H7 (cell line): ENCODE data around the gene RAB38. TPM values are rescaled to one million over a fixed set of nuclear protein-coding genes. Genes with fewer than 3 reads are reported as not detected.

Experiments
- DNase-seq: peaks from one replicate; pipeline ENCODE4 v3.0.0; 2012
- H3K27me3 ChIP-seq: 2 replicates; pipeline ENCODE4 v1.6.0; 2011; ENCODE audit warnings: mild to moderate bottlenecking, low read length; ENCODE audit not compliant: control insufficient read depth, insufficient read depth
- H3K36me3 ChIP-seq: replicated peaks from 2 replicates; pipeline ENCODE4 v1.5.1; 2011; ENCODE audit warnings: low read length; ENCODE audit not compliant: control insufficient read depth, insufficient read depth
- H3K4me3 ChIP-seq: 2 replicates; pipeline ENCODE4 v1.5.1; 2011; ENCODE audit warnings: low read depth, mild to moderate bottlenecking, control low read depth, low read length, moderate library complexity; ENCODE audit not compliant: insufficient read depth
- total RNA-seq: library from RNA; depleted of rRNA; stranded (reverse); fragments of >200 nt; shearing (Covaris generic); gene quantifications from 2 replicates; pipeline ENCODE4 v1.2.3, GENCODE V29; 2014

RAB38 gene
- total RNA-seq, 1 experiment from 2014 or later = 17.0 TPM

DNA sequence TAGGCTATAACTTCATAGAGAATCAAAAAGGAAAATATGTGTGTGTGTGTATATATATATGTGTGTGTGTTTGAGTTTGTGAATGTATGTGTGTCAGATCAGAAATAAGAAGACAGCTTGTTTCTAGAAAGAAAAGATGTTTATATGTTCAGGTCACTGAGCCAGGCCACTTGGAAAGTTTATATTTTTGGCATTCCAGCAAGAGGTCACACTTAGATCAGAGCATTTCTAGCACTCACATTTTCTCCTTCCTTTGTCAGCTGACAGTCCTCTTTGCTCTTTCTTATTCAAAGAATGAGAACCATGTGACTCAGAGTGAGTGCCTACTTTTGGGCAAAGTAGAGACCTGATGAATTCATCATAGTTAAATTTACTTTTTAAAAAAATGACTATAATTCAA is 22.9 kb downstream of the RAB38 start:
- Histone ChIP-seq H3K4me3 (no peak overlapping the region), H3K36me3 (no peaks in the 10 kb centered on the region), H3K27me3 (no peaks in the 10 kb centered on the region)
- no peak for DNase-seq

- no peaks in the 10 kb centered on the region for H3K36me3 ChIP-seq
- no peaks in the 10 kb centered on the region for H3K27me3 ChIP-seq
- no peak for DNase-seq
- no peak overlapping the region for H3K4me3 ChIP-seq
Observed at GRCh38 chr11:88151709-88152265, 23.5 kb downstream of the RAB38 start.

DNA sequence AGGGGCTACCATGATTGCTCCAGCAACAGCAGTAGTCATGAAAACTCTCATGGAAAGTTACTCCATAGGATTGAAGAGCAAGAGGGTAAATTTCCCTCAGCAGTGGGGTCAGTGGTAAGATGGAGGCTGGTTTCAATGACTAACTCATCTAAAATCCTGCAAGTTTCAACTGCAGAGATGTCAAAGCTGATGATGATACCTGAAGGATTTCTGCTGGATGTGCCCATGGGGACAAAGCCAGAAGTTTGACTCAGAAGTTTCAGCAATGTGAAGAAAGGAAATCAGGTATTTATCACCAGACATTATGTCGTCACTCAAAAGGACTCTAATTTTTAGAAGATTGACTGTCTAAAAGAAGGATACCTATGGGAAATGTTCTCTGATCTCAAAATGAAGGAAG is 29.1 kb downstream of the RAB38 start:
- no peaks in the 10 kb centered on the region for H3K27me3 ChIP-seq
- no peak overlapping the region for H3K4me3 ChIP-seq
- H3K36me3 ChIP-seq = no peaks in the 10 kb centered on the region
- no peak for DNase-seq

DNA sequence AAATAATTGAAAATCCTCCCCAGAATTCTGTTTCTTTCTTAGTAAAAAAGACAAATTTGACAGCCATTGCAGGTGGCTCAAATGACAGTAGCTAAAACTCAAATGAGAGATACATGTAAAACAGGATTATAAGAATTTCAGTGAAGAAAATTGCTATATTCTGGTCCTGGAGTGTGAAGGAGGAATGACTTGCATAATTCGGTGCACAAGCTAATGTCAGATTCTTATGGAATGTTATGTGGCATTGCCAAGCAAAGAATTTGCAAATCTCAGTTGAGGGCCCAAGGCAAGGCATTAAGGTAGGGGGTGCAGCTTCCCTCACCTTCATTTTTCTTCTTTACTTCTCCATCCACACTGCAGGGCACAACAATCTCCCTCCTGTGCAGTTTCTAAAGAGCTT is 35.4 kb downstream of the RAB38 start:
- H3K36me3 ChIP-seq = no peaks in the 10 kb centered on the region
- H3K27me3 ChIP-seq = no peaks in the 10 kb centered on the region
- no peak overlapping the region for H3K4me3 ChIP-seq
- DNase-seq = no peak

DNA sequence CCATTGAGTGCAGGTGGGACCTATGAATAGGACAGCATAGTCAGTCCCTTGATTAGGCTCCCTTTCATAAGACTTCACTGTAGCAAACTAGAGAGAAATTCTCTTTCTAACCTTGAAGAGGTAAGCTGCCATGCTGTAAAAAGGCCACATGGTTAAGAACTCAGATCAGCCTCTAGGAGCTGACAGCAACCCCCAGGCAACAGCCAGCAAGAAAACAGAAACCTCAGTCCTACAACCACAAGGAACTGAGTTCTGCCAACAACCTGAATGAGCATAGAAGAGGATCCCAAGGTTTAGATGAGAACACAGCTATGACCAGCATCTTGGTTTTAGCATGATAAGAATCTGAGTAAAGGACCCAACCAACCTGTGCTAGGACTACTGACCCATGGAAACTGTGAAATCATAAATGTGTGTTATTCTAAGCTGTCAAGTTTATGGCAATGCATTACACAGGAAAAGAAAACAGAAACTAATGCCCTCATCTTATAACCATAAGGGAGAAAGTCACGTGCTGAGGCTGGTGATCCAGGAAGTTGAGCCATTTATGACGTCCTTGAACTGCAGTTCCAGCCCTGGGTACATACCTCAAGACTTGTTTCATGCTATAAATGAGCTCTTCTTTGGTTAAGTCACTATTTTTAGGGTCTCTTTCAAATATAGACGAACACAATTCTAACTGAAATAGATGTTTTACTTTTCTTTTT is 43.3 kb downstream of the RAB38 start:
- no peak for DNase-seq
- no peaks in the 10 kb centered on the region for H3K36me3 ChIP-seq
- no peaks in the 10 kb centered on the region for H3K27me3 ChIP-seq
- H3K4me3 ChIP-seq = no peak overlapping the region

DNA sequence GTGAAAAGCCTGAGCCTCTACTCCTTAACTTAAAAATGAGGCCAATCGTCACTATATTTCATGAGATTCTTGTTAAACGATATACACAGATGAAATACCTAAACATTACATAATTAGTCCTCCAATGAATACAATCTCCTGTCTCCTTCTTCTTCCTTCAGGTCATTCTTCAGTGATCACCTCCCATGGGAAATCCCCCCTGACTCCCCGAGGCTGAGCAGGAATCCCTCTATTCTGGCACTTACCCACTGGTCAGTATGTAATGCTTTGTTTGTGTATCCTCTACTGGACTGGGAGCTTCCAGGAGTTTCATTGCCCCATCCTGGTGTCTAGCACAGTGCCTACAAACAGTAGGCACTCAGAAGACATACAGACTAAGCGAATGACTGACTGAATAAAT is 52.3 kb downstream of the RAB38 start:
- no peak for DNase-seq
- H3K4me3 ChIP-seq = no peak overlapping the region
- no peaks in the 10 kb centered on the region for H3K36me3 ChIP-seq
- H3K27me3 ChIP-seq = no peaks in the 10 kb centered on the region

- Histone ChIP-seq H3K36me3 (no peaks in the 10 kb centered on the region), H3K4me3 (no peak overlapping the region), H3K27me3 (no peaks in the 10 kb centered on the region)
- no peak for DNase-seq
Observed at GRCh38 chr11:88119561-88119960, 55.7 kb downstream of the RAB38 start.

GRCh38 chr11:88117281-88117858 is 57.9 kb downstream of the RAB38 start:
- Histone ChIP-seq H3K27me3 (no peaks in the 10 kb centered on the region), H3K36me3 (no peaks in the 10 kb centered on the region), H3K4me3 (no peak overlapping the region)
- no peak for DNase-seq

DNA sequence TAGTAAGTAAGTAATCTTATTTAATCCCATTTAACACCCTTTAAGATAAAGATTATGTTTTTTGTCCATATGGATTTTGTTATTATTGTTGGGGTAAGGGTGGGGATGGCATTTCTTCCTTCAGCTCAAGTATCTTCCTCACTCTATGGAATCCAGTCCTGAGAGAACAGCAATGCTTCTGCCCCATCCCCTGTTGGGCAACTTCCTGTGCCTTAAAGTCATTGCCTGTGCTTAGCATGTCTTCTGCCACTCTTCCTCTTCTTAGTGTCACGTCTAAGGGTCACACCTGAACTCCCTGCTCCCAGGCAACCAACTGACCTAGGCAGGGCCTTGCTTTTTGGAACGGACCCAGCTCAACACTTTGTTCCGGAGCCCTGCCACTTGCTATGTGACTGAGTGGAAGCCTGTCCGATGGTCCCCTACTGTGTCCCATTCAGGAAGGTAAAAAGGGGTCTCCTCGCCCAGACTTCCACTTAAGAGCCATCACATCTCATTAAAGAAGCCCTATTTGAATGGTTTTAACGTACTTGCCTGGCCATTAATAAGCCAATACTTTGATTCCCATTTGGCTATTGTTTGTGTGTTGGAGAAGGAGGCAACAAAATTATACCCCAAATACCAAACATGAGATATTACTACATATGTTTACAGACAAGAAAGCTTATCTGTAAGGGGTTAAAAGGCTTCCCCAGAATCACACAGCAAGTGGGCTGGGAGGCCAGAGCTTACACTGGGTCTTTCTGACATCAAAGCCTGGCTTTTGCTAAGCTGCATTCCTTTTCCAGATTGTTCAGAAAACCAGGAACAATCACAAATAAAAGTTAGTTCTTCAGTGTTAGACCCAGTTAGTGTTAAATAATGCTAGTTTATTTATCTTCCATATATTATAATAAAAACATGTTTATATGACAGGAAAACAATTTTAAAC is 59.2 kb downstream of the RAB38 start:
- Histone ChIP-seq H3K4me3 (no peak overlapping the region), H3K36me3 (no peaks in the 10 kb centered on the region), H3K27me3 (no peaks in the 10 kb centered on the region)
- DNase-seq = no peak

DNA sequence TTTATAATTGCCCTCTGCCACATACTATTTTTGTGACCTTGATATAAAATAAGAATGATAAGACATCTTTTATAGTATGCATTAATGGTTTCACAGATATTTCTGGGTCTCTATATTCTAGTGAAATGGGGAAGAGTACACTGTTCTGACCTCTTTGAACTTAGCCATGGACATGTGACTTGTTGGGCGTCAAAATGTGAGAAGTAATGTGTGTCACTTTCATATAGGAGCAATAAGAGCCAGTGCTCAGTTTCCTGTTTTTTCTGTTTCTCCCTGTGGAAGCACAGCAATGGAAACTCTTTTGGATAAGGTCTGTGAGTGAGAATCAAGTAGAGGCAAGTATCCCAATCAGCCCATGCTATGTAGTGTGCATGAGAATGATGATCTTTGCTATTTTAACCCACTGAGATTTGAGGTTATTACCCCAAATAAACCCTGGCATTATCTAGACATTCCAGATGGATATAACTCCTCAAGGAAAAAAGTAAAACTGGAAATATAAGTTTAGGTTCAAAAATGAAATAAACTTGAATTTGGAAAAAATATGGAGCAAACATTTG is 60.7 kb downstream of the RAB38 start:
- Histone ChIP-seq H3K36me3 (no peaks in the 10 kb centered on the region), H3K4me3 (no peak overlapping the region), H3K27me3 (no peaks in the 10 kb centered on the region)
- no peak for DNase-seq

GRCh38 chr11:88106666-88107065 is 68.6 kb downstream of the RAB38 start:
- Histone ChIP-seq H3K4me3 (no peak overlapping the region), H3K27me3 (no peaks in the 10 kb centered on the region), H3K36me3 (no peaks in the 10 kb centered on the region)
- no peak for DNase-seq

DNA sequence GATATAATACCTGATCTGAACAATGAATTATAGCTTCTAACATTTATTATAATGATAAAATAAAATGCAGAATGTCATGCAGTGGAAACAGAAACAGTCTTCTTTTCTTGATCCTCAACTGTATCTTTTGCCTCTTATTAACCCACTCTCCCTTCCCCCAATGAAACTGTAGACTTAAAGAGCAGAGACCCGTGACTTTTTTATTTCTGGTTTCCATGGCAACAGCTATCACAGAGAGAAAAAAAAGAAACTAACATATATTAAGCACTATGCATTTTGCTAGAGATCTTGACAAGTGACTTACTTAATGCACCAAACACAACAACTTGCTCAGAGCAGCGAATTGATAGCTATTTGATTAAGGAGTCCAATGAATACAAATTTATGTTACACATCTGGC is 69.3 kb downstream of the RAB38 start:
- no peak for DNase-seq
- H3K27me3 ChIP-seq = no peaks in the 10 kb centered on the region
- H3K4me3 ChIP-seq = no peak overlapping the region
- no peaks in the 10 kb centered on the region for H3K36me3 ChIP-seq

DNA sequence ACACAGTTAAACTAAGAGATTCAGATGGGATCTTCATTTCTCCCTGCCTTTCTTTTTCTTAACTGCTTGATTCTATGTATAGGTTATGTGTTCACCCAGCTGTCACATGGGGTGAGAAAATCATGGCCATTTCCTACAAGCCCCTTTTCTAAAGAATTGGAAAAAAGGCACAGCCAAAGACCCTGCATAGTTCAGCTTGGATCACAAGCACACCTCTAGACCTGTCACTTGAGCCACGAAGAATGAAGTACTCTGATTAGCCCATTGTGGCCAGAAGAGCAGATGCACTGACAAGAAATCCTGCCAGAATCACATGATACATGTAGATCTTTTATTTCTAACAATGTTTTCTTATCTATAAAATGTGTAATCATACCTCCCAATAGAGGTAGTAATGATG is 69.7 kb downstream of the RAB38 start:
- Histone ChIP-seq H3K36me3 (no peaks in the 10 kb centered on the region), H3K4me3 (no peak overlapping the region), H3K27me3 (no peaks in the 10 kb centered on the region)
- no peak for DNase-seq

DNA sequence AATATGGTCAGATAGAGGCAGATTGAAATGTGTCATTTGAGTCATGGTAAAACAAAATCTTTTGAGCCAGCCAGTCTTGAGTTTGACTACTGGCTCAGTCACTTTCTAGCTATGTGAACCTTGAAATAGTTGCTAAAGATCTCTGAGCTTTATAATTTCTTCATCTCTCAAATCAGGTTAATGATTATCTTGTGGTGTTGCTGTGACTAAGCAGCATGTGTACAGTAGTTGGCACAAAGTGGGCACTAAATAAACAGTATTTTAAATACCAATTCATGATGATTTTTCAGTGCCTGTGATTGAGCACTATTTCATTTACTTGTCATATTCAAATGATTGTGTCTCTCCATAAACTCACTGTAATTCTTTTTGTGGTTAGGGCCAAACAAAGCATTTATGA is 70.8 kb downstream of the RAB38 start:
- Histone ChIP-seq H3K27me3 (no peaks in the 10 kb centered on the region), H3K36me3 (no peaks in the 10 kb centered on the region), H3K4me3 (no peak overlapping the region)
- DNase-seq = no peak
